A549 (cell line): ENCODE measurements around the gene PEX14. TPM values are rescaled to one million over a fixed set of nuclear protein-coding genes. Genes with fewer than 3 reads are reported as not detected.

Source experiments
- ATAC-seq, 2 experiments: fragments of 200-7000 bp in 1 of 2; fragments of >200 bp in 1 of 2; cut with Nextera tagmentation in 1 of 2; cut with Tn5 transposase in 1 of 2; 3 replicates each; pipeline versions ENCODE4 v1.8.0 to v1.9.1; 2018 to 2020; ENCODE audit warnings: mild to moderate bottlenecking in 1 of 2, moderate library complexity in 1 of 2
- CTCF ChIA-PET: fragments of 300-600 bp; sonication (Branson Sonifier 250); formaldehyde crosslinking; extraction: SDS; loops from one replicate; lab custom pipeline; 2021; ENCODE audit warnings: antibody characterized with exemption, inconsistent platforms; lab: Yijun Ruan, JAX
- POLR2A ChIA-PET: fragments of 350-600 bp; formaldehyde crosslinking; extraction: SDS; loops from one replicate; lab custom pipeline; 2021; ENCODE audit warnings: antibody characterized with exemption, inconsistent platforms; lab: Yijun Ruan, JAX
- DNase-seq, 2 experiments: peaks; one replicate each; pipeline versions ENCODE4 v3.0.0 to v3.0.0-alpha.2; 2011 to 2016; ENCODE audit warnings: low read depth in 1 of 2, low spot score in 1 of 2
- FAIRE-seq: peaks from 2 replicates; lab custom pipeline; 2011; peaks lifted over from hg19 to GRCh38; lab: Jason Lieb, UNC
- H3K27ac ChIP-seq, 2 experiments: fragments of >200 bp; sonication (Bioruptor Twin); formaldehyde crosslinking; 3 replicates each; pipeline ENCODE4 v1.5.1; 2016 to 2017
- H3K4me1 ChIP-seq: fragments of >200 bp; sonication (Bioruptor Twin); formaldehyde crosslinking; 3 replicates; pipeline ENCODE4 v1.6.1; 2016
- H3K4me2 ChIP-seq: fragments of >200 bp; sonication (Bioruptor Twin); formaldehyde crosslinking; 3 replicates; pipeline ENCODE4 v1.6.1; 2016
- H3K4me3 ChIP-seq: fragments of >200 bp; sonication (Bioruptor Twin); formaldehyde crosslinking; 3 replicates; pipeline ENCODE4 v1.5.1; 2016
- H3K9me3 ChIP-seq: fragments of >200 bp; sonication (Bioruptor Twin); formaldehyde crosslinking; 3 replicates; pipeline ENCODE4 v1.6.1; 2016
- CBX2 ChIP-seq: fragments of 200-600 bp; sonication (generic); IDR thresholded peaks from 2 replicates; pipeline ENCODE4 v1.6.1; 2016; ENCODE audit warnings: low read depth, mild to moderate bottlenecking, borderline replicate concordance
- CEBPB ChIP-seq, 2 experiments: fragments of >200 bp in 1 of 2; sonication (Bioruptor Twin) in 1 of 2; formaldehyde crosslinking in 1 of 2; IDR thresholded peaks; 2 replicates each; pipeline ENCODE4 v1.6.1; 2012 to 2016
- FOSB ChIP-seq: fragments of 250-450 bp; sonication (Bioruptor Pico); IDR thresholded peaks from 2 replicates; pipeline ENCODE4 v1.5.0; 2020; ENCODE audit warnings: mild to moderate bottlenecking, moderate library complexity
- JUN ChIP-seq, 2 experiments: fragments of >200 bp; sonication (Bioruptor Twin); formaldehyde crosslinking; IDR thresholded peaks; 2 replicates in 1 of 2; 3 replicates in 1 of 2; pipeline ENCODE4 v1.6.1; 2016 to 2017
- KDM5A ChIP-seq: fragments of 200-600 bp; sonication (generic); IDR thresholded peaks from 2 replicates; pipeline ENCODE4 v1.6.1; 2016; ENCODE audit warnings: antibody characterized with exemption, mild to moderate bottlenecking
- MAFK ChIP-seq: fragments of 450-650 bp; IDR thresholded peaks from 2 replicates; pipeline ENCODE4 v1.6.1; 2014; ENCODE audit not compliant: partially characterized antibody
- NPAS2 ChIP-seq: fragments of 250-450 bp; sonication (Bioruptor Pico); IDR thresholded peaks from 2 replicates; pipeline ENCODE4 v1.8.0; 2022; ENCODE audit warnings: mild to moderate bottlenecking, moderate library complexity, borderline replicate concordance
- PHF8 ChIP-seq: fragments of 200-600 bp; sonication (generic); IDR thresholded peaks from 2 replicates; pipeline ENCODE4 v1.6.1; 2016; ENCODE audit warnings: low read depth, mild to moderate bottlenecking, antibody characterized with exemption, moderate library complexity, borderline replicate concordance
- RAD21 ChIP-seq, 2 experiments: fragments of >200 bp in 1 of 2; sonication (Bioruptor Twin) in 1 of 2; formaldehyde crosslinking in 1 of 2; IDR thresholded peaks in 1 of 2; conservative IDR thresholded peaks in 1 of 2; 2 replicates in 1 of 2; 3 replicates in 1 of 2; pipeline ENCODE4 v1.6.1; 2012 to 2018; ENCODE audit warnings: inconsistent platforms in 1 of 2
- RARB ChIP-seq: fragments of 250-450 bp; sonication (Bioruptor Pico); IDR thresholded peaks from 2 replicates; pipeline ENCODE4 v1.8.0; 2021; ENCODE audit warnings: mild to moderate bottlenecking, moderate library complexity
- SREBF2 ChIP-seq: fragments of 450-650 bp; IDR thresholded peaks from 2 replicates; pipeline ENCODE4 v1.6.1; 2014; ENCODE audit warnings: mild to moderate bottlenecking, moderate library complexity
- TFCP2L1 ChIP-seq: fragments of 250-450 bp; sonication (Bioruptor Pico); IDR thresholded peaks from 2 replicates; pipeline ENCODE4 v1.5.0; 2021; ENCODE audit warnings: mild to moderate bottlenecking
- ZC3H11A ChIP-seq: fragments of 450-650 bp; IDR thresholded peaks from 2 replicates; pipeline ENCODE4 v1.6.1; 2014; ENCODE audit warnings: antibody characterized with exemption, mild to moderate bottlenecking
- ZFP36 ChIP-seq: fragments of 450-650 bp; IDR thresholded peaks from 2 replicates; pipeline ENCODE4 v1.6.1; 2014; ENCODE audit warnings: borderline replicate concordance; ENCODE audit not compliant: partially characterized antibody
- ZNF302 ChIP-seq: fragments of 250-450 bp; sonication (Bioruptor Pico); IDR thresholded peaks from 2 replicates; pipeline ENCODE4 v1.9.0; 2021; ENCODE audit warnings: inconsistent platforms, mild to moderate bottlenecking, moderate library complexity
- ZSCAN20 ChIP-seq: fragments of 250-450 bp; sonication (Bioruptor Pico); IDR thresholded peaks from 2 replicates; pipeline ENCODE4 v1.8.0; 2022; ENCODE audit warnings: mild to moderate bottlenecking, moderate library complexity
- WGBS: methylation state at CpG from one replicate; pipeline ENCODE4 v1.1.6; 2017; ENCODE audit errors: missing lambda C conversion rate; 5-methylcytosine and 5-hydroxymethylcytosine counted together
- polyA plus RNA-seq, 4 experiments: library from polyadenylated mRNA; depleted of rRNA in 3 of 4; stranded (reverse); fragments of >200 nt; fragmentation: RNase III in 1 of 4; extraction: RNeasy Plus Mini Kit Qiagen cat#74134 plus additional on column Dnase treatment in 1 of 4; gene quantifications; 2 replicates in 3 of 4; 3 replicates in 1 of 4; pipeline ENCODE4 v1.2.3, GENCODE V29; 2011 to 2017
- TF ChIP-seq, protein P1 (sequence below): fragments of 200-600 bp; sonication (generic); IDR thresholded peaks from 2 replicates; pipeline ENCODE4 v1.6.1; 2016; ENCODE audit warnings: antibody characterized with exemption, mild to moderate bottlenecking, moderate library complexity
- TF ChIP-seq, protein P2 (sequence below): fragments of 250-450 bp; sonication (Bioruptor Pico); IDR thresholded peaks from 2 replicates; pipeline ENCODE4 v1.5.0; 2021; ENCODE audit warnings: mild to moderate bottlenecking, moderate library complexity, borderline replicate concordance
- TF ChIP-seq, protein P3 (sequence below): fragments of 450-650 bp; IDR thresholded peaks from 2 replicates; pipeline ENCODE4 v1.6.1; 2014; ENCODE audit warnings: antibody characterized with exemption
- TF ChIP-seq, protein P4 (sequence below): fragments of 250-450 bp; sonication (Bioruptor Pico); IDR thresholded peaks from 2 replicates; pipeline ENCODE4 v1.5.0; 2020; ENCODE audit warnings: low read depth, mild to moderate bottlenecking, moderate library complexity

The PEX14 gene
- polyA plus RNA-seq, 2 of the 4 experiments (the other 2 are of a cell fraction), result 7.7 to 15.0 TPM

DNA sequence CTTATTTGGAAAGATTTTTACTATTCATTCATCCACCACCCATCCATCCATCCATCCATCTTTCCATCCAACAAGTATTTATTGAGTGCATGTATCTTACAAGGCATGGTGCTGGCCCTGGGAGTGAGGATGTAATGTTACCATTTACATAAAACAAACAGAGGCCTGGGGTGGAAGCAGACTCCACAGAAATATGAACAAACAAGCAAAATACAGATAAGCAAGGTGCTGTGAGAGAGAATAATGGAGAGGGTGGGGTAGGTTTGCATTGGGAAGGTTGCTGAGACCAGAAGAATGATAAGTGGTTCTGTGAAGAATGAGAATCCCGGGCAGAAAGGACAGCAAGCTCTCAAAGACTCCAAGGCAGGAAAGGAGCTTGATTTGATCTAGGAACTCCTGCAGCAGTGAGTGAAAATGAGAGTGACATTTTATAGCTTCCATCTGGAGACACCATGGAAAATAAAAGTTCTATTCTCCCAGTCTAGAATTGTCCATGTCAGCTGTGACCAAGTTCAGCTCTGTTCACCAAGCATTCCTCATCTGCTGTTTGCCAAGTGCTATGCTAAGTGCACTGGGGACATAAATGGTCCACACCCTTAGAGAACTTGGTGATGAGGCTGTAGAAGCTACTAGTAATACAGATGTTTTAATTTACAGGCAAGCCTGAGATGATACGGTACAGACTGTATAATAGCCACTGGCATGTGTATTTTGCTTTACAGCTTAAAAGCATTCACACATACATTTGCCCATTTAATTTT lies 75.3 kb downstream of the PEX14 start:
- WGBS, result 76% methylated on average over 2 of the region's 2 CpGs
- TF ChIP-seq, protein P1, sequence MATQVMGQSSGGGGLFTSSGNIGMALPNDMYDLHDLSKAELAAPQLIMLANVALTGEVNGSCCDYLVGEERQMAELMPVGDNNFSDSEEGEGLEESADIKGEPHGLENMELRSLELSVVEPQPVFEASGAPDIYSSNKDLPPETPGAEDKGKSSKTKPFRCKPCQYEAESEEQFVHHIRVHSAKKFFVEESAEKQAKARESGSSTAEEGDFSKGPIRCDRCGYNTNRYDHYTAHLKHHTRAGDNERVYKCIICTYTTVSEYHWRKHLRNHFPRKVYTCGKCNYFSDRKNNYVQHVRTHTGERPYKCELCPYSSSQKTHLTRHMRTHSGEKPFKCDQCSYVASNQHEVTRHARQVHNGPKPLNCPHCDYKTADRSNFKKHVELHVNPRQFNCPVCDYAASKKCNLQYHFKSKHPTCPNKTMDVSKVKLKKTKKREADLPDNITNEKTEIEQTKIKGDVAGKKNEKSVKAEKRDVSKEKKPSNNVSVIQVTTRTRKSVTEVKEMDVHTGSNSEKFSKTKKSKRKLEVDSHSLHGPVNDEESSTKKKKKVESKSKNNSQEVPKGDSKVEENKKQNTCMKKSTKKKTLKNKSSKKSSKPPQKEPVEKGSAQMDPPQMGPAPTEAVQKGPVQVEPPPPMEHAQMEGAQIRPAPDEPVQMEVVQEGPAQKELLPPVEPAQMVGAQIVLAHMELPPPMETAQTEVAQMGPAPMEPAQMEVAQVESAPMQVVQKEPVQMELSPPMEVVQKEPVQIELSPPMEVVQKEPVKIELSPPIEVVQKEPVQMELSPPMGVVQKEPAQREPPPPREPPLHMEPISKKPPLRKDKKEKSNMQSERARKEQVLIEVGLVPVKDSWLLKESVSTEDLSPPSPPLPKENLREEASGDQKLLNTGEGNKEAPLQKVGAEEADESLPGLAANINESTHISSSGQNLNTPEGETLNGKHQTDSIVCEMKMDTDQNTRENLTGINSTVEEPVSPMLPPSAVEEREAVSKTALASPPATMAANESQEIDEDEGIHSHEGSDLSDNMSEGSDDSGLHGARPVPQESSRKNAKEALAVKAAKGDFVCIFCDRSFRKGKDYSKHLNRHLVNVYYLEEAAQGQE, result no peak
- TF ChIP-seq, protein P2, sequence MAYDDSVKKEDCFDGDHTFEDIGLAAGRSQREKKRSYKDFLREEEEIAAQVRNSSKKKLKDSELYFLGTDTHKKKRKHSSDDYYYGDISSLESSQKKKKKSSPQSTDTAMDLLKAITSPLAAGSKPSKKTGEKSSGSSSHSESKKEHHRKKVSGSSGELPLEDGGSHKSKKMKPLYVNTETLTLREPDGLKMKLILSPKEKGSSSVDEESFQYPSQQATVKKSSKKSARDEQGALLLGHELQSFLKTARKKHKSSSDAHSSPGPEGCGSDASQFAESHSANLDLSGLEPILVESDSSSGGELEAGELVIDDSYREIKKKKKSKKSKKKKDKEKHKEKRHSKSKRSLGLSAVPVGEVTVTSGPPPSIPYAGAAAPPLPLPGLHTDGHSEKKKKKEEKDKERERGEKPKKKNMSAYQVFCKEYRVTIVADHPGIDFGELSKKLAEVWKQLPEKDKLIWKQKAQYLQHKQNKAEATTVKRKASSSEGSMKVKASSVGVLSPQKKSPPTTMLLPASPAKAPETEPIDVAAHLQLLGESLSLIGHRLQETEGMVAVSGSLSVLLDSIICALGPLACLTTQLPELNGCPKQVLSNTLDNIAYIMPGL (CRISPR knock-in tag), result no peak
- TF ChIP-seq ZFP36 (no peak), CEBPB (IDR thresholded peaks at IDR 0.05) (no peak)
- TF ChIP-seq, all 56 proteins: peak for 0
- FAIRE-seq (no peak), ATAC-seq (no peak), DNase-seq (no peak)
- H3K4me1 ChIP-seq, result no peaks in the 10 kb centered on the region
- no peak overlapping the region for H3K4me3 ChIP-seq
- no peak overlapping the region for H3K4me2 ChIP-seq
- POLR2A ChIA-PET, result no interaction called here
- CTCF ChIA-PET, result no interaction called here
- no peaks in the 10 kb centered on the region for H3K9me3 ChIP-seq
- H3K27ac ChIP-seq, result no peak overlapping the region

DNA sequence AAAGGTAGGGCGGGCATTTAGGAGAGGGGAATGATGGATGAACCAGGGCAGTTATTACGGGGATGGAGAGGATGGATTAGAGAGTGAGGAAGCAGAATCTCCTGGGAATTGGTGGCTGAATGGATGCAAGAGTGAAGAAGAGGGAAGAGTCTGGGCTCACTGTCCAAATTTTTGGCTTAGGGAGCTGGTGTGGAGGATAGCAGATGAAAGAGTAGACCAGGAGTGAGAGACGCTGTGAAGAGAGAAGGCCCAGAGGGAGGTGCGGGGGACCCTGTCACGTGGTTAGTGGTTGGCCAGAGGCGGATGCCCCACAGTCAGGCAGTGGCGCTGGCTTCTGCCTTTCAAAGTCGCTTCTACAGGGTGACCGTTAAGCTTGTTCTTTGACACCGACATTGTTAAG lies 78.4 kb downstream of the PEX14 start:
- Histone ChIP-seq H3K4me1 (no peaks in the 10 kb centered on the region), H3K9me3 (no peaks in the 10 kb centered on the region), H3K4me3 (no peak overlapping the region), H3K4me2 (no peak overlapping the region), H3K27ac (no peak overlapping the region)
- CTCF ChIA-PET, result no interaction called here
- POLR2A ChIA-PET, result no interaction called here
- DNase-seq, result no peak
- no peak for FAIRE-seq
- no peak for ATAC-seq
- WGBS, result 90% methylated on average over 10 of the region's 10 CpGs
- TF ChIP-seq ZNF302 (CRISPR knock-in tag), result no peak
- TF ChIP-seq, protein P3, sequence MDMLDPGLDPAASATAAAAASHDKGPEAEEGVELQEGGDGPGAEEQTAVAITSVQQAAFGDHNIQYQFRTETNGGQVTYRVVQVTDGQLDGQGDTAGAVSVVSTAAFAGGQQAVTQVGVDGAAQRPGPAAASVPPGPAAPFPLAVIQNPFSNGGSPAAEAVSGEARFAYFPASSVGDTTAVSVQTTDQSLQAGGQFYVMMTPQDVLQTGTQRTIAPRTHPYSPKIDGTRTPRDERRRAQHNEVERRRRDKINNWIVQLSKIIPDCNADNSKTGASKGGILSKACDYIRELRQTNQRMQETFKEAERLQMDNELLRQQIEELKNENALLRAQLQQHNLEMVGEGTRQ, result no peak
- TF ChIP-seq FOSB (CRISPR knock-in tag), result no peak
- no peak for TF ChIP-seq TFCP2L1
- no peak for TF ChIP-seq PHF8
- no peak for TF ChIP-seq SREBF2
- TF ChIP-seq, protein P4, sequence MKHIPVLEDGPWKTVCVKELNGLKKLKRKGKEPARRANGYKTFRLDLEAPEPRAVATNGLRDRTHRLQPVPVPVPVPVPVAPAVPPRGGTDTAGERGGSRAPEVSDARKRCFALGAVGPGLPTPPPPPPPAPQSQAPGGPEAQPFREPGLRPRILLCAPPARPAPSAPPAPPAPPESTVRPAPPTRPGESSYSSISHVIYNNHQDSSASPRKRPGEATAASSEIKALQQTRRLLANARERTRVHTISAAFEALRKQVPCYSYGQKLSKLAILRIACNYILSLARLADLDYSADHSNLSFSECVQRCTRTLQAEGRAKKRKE (CRISPR knock-in tag), result no peak
- no peak for TF ChIP-seq ZC3H11A
- no peak for TF ChIP-seq MAFK
- TF ChIP-seq RARB, result no peak
- TF ChIP-seq KDM5A, result no peak
- TF ChIP-seq RAD21 (conservative IDR thresholded peaks at IDR 0.05 in 1 of 2, IDR thresholded peaks at IDR 0.05 in 1 of 2), result no peak
- no peak for TF ChIP-seq ZSCAN20 (CRISPR knock-in tag)
- no peak for TF ChIP-seq JUN (IDR thresholded peaks at IDR 0.05)
- TF ChIP-seq CBX2, result no peak
- TF ChIP-seq, protein P2 (CRISPR knock-in tag), result no peak
- no peak for TF ChIP-seq NPAS2 (CRISPR knock-in tag)
- TF ChIP-seq, all 56 proteins: peak for 0
